ENCODE data around the gene TTLL8.

DNA sequence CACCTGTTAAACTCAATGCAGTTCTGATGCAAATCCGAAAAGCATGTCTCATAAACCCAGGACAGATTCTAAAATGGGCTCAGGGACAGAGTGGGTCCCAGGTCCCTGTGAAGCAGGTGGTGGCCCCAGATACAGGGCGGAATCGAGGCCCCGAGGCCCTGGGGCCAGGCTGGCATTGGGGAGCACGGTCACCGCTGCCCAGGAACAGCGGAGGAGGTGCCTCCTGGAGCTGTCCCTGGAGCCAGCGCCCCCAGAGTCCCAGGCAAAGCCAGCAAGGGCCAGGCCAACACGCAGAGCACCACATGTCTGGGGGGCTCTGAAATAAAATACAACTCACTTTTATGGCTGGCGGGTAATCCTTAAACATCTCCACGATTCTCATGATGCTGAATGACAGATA, 10.0 kb upstream of the TTLL8 start:
- TF ChIP-seq FOXM1 (IDR thresholded peaks at IDR 0.05; ENCODE audit: borderline replicate concordance) (no peak), HDGF (IDR thresholded peaks at IDR 0.05; ENCODE audit: borderline replicate concordance) (no peak)
